Bladder microvascular endothelial cell (primary cell): ENCODE measurements around the gene MRPL52. TPM values are rescaled to one million over a fixed set of nuclear protein-coding genes. Genes with fewer than 3 reads are reported as not detected.

Source experiments
- total RNA-seq: library from RNA; depleted of rRNA; stranded (reverse); fragments of >200 nt; gene quantifications from 2 replicates; pipeline ENCODE4 v1.2.3, GENCODE V29; 2014

MRPL52 gene
- 33.3 and 63.5 TPM in 2 replicates for total RNA-seq

GRCh38 chr14:22829661-22830442, at the start of gene MRPL52:
MRPL52 (plus strand) TSS chr14:22829887; CDS start chr14:22829913, 26 bp downstream.

GRCh38 chr14:22814941-22815713, 14.6 kb upstream of the MRPL52 start, which contains the start of gene SLC7A7:
SLC7A7 (minus strand) TSS chr14:22815435; CDS start chr14:22813398, 2,037 bp downstream.

GRCh38 chr14:22836301-22837113, 6.8 kb downstream of the MRPL52 start, which contains the start of gene MMP14:
MMP14 (plus strand) TSS chr14:22836585; CDS start chr14:22836818, 233 bp downstream.

GRCh38 chr14:22871224-22872032, 41.7 kb downstream of the MRPL52 start, which contains the start of gene LRP10:
LRP10 (plus strand) TSS chr14:22871740; CDS start chr14:22872304, 564 bp downstream.

GRCh38 chr14:22883173-22883976, 53.7 kb downstream of the MRPL52 start, which contains the start of gene REM2:
REM2 (plus strand) TSS chr14:22883222; CDS start chr14:22883288, 66 bp downstream.

Other genes starting within 250 kb of the MRPL52 start
- gene DAD1, start 240.7 kb upstream of the MRPL52 start, total RNA-seq = 241 and 322 TPM in 2 replicates
- gene ABHD4, start 231.6 kb upstream of the MRPL52 start, total RNA-seq = 5.0 and 14.2 TPM in 2 replicates
- gene OR6J1, start 185.5 kb upstream of the MRPL52 start, total RNA-seq = not detected in 2 replicates
- gene OXA1L, start 63.2 kb upstream of the MRPL52 start, total RNA-seq = 46.9 and 59.7 TPM in 2 replicates
- 6.2 and 6.9 TPM in 2 replicates for gene SLC7A7, start 14.5 kb upstream of the MRPL52 start, total RNA-seq
- gene MMP14, start 6.7 kb downstream of the MRPL52 start, total RNA-seq = 104 and 135 TPM in 2 replicates
- 46.9 and 80.0 TPM in 2 replicates for gene LRP10, start 41.9 kb downstream of the MRPL52 start, total RNA-seq
- gene REM2, start 53.3 kb downstream of the MRPL52 start, total RNA-seq = not detected in 2 replicates
- 32.5 and 86.7 TPM in 2 replicates for gene RBM23, start 89.3 kb downstream of the MRPL52 start, total RNA-seq
- gene PRMT5, start 99.5 kb downstream of the MRPL52 start, total RNA-seq = 37.4 and 54.9 TPM in 2 replicates
- 29.3 and 57.6 TPM in 2 replicates for gene HAUS4, start 127.2 kb downstream of the MRPL52 start, total RNA-seq
- 43.4 and 94.0 TPM in 2 replicates for gene AJUBA, start 152.7 kb downstream of the MRPL52 start, total RNA-seq
- gene C14orf93, start 180.3 kb downstream of the MRPL52 start, total RNA-seq = 4.5 and 6.0 TPM in 2 replicates
- gene PSMB5, start 205.0 kb downstream of the MRPL52 start, total RNA-seq = 226 and 241 TPM in 2 replicates
- gene PSMB11, start 212.3 kb downstream of the MRPL52 start, total RNA-seq = not detected in 2 replicates
- gene CDH24, start 227.6 kb downstream of the MRPL52 start, total RNA-seq = 8.7 and 10.9 TPM in 2 replicates